ENCODE data around the gene ATP6V1B1. TPM values are rescaled to one million over a fixed set of nuclear protein-coding genes. Genes with fewer than 3 reads are reported as not detected.
A peak's percentile ranks its signal among the peaks of the same experiment; 100 is the strongest.

The ATP6V1B1 gene
- total and polyA plus RNA-seq, 2 of the 13 experiments (the other 11 are each of a cell fraction or from before 2014, with no cell fraction given) = 0.58 to 1.6 TPM

GRCh38 chr2:70959271-70959761, 23.6 kb downstream of the ATP6V1B1 start:
- intact Hi-C loops (cut with micrococcal nuclease; ENCODE audit: unreplicated experiment) = no loop called here
- Histone ChIP-seq H3K9me3 (ENCODE audit: low read length) (no peaks in the 10 kb centered on the region), H3K27ac (ENCODE audit: extremely low read length, insufficient read depth, low read length) (no peak overlapping the region), H2AFZ (ENCODE audit: low read length) (no peak overlapping the region), H3K4me3 (replicated peaks in 1 of 3; ENCODE audit: insufficient read depth in 1 of 3, low read depth in 2 of 3, low read length in 3 of 3) (no peak overlapping the region), H3K79me2 (ENCODE audit: insufficient read depth, low read length) (no peaks in the 10 kb centered on the region), H3K9ac (ENCODE audit: insufficient read depth, low read depth, low read length) (no peak overlapping the region), H3K4me2 (ENCODE audit: low read depth, low read length) (no peak overlapping the region), H3K4me1 (ENCODE audit: insufficient read depth, low read length) (peaks cover 13% of the 10 kb centered on the region), H3K27me3 (ENCODE audit: control insufficient read depth in 1 of 2, insufficient read depth in 2 of 2, low read length in 2 of 2) (peaks cover 1 to 6% of the 10 kb centered on the region in 2 experiments; a peak in 3 of 5 replicates), H4K20me1 (ENCODE audit: insufficient read depth, low read length) (no peaks in the 10 kb centered on the region), H3K36me3 (replicated peaks in 1 of 2; ENCODE audit: control insufficient read depth in 1 of 2, insufficient read depth in 2 of 2, low read length in 2 of 2) (no peaks in the 10 kb centered on the region; a peak in 1 of 5 replicates)
- no TSS peak for BruUV-seq (replicated peaks)
- DNase-seq (ENCODE audit: low spot score) = no peak
- CTCF ChIA-PET (ENCODE audit: low intra/inter-chr PET ratio, low total read pairs) = no interaction called here
- ATAC-seq = peak; percentile 21
- in situ Hi-C loops (cut with HindIII; ENCODE audit: extremely low pct_ligation_motif_present, low pct_unique_long_range_greater_than_20kb) = no loop called here
- POLR2A ChIA-PET = no interaction called here
- TF ChIP-seq ZNF629 (CRISPR knock-in tag; conservative IDR thresholded peaks at IDR 0.05) (0 out of 2 replicates have a peak, but pooled peaks have one; percentile 22), NR2F1 (CRISPR knock-in tag; IDR thresholded peaks at IDR 0.05) (no peak), ZNF678 (CRISPR knock-in tag; IDR thresholded peaks at IDR 0.05) (no peak), NFIB (CRISPR knock-in tag; IDR thresholded peaks at IDR 0.05; ENCODE audit: borderline replicate concordance) (no peak), REST (IDR thresholded peaks at IDR 0.05; ENCODE audit: borderline replicate concordance in 1 of 2, low read depth in 1 of 2, low read length in 2 of 2) (peak in 1 of 2 experiments; percentile 80; a peak in 3 of 4 replicates)
- FAIRE-seq = no peak
- WGBS (ENCODE audit: low lambda C conversion rate) = 50% methylated on average over 9 of the region's 9 CpGs

All from HepG2 (cell line).